BE2C (cell line): Measurements from ENCODE around the gene TCOF1.
"Not testable (repeated sequence)": the region's sequence is repeated elsewhere in the genome, so short reads cannot be mapped to it uniquely, and the experiment has no call there.

ENCODE experiments used
- DNase-seq: peaks from one replicate; pipeline ENCODE4 v3.0.0-alpha.2; 2020
- H3K27me3 ChIP-seq: fragments of 250-450 bp; sonication (Bioruptor Pico); 2 replicates; pipeline ENCODE4 v1.5.1; 2020; ENCODE audit warnings: mild to moderate bottlenecking
- H3K36me3 ChIP-seq: fragments of 250-450 bp; sonication (Bioruptor Pico); 2 replicates; pipeline ENCODE4 v1.5.1; 2020; ENCODE audit warnings: mild to moderate bottlenecking
- H3K4me1 ChIP-seq: fragments of 250-450 bp; sonication (Bioruptor Pico); 2 replicates; pipeline ENCODE4 v1.5.1; 2020
- H3K4me3 ChIP-seq: 2 replicates; pipeline ENCODE4 v1.5.1; 2011; ENCODE audit warnings: low read depth, low read length
- H3K9me3 ChIP-seq: fragments of 250-450 bp; sonication (Bioruptor Pico); 2 replicates; pipeline ENCODE4 v1.5.1; 2020
- CTCF ChIP-seq: IDR thresholded peaks from 2 replicates; pipeline ENCODE4 v1.5.1; 2012; ENCODE audit warnings: mild to moderate bottlenecking, low read depth, low read length

The TCOF1 gene

DNA sequence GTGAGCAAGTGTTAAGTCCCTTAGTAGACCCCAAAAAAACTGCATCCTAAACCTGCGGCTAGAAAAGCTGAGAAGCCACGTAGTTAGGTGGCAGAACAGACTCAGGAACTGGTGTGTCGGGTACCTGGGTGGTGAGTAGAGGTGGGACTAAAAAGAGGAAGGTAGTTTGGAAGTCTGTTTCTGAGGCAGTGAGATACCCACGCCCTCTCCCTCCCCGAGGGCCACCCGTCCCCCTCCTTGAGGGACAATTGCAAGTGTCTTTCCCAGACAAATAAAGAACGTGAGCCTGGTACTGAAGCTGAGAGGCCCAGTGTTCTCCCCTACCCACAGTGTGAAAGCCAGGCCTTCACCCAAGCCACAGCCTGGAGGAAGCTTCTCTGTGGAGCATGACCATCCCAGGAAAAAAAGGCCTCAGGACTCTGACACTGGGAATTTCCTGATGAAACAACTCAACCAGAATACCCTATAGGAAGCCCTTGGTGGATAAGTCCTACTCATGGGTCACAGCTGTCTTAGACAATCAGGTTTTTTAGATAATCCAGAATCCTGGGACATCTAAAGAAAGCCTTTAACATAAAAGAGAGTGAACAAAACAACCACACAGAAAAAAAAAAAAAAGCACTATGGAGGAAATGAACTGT lies 62.3 kb downstream of the TCOF1 start:
- Histone ChIP-seq H3K36me3 (no peaks in the 10 kb centered on the region), H3K27me3 (no peaks in the 10 kb centered on the region), H3K4me3 (no peak overlapping the region), H3K9me3 (no peaks in the 10 kb centered on the region), H3K4me1 (no peaks in the 10 kb centered on the region)
- DNase-seq, result no peak
- no peak for TF ChIP-seq CTCF

DNA sequence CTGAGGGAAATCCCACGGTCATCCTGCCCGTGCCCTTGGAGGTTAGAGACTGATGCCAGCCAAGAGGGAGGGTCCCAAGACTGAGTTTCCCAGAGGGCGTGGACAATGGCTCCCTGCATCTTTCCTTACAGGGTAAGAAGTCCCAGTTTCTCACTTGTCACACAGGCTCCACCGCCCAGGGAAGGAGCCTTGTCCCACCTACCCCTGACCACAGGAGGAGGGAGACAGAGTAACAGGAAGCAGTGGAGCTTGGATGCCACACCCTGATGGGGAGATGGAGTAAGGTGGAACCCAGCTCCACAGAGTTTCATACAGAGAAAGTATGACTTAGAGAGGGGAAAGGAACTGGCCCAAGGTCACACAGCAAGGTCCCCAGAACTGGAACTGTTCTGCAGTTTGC lies 64.6 kb downstream of the TCOF1 start:
- Histone ChIP-seq H3K36me3 (no peaks in the 10 kb centered on the region), H3K4me3 (no peak overlapping the region), H3K27me3 (no peaks in the 10 kb centered on the region), H3K4me1 (no peaks in the 10 kb centered on the region), H3K9me3 (no peaks in the 10 kb centered on the region)
- no peak for TF ChIP-seq CTCF
- DNase-seq, result no peak

DNA sequence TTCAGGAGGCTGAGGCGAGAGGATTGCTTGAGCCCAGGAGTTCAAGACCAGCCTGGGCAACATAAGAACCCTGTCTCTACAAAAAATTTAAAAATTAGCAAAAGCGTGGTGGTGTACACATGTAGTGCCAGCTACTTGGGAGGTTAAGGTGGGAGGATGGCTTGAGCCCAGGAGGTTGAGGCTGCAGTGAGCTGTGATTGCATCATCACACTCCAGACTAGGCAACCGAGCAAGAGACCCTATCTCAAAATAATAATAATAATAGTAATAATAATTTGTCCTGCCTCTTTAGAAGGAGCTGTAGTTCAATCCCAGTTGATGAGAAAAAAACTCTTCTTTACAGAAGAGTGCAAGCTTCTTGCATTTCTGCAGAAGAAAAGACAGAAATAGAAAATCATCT lies 65.3 kb downstream of the TCOF1 start:
- H3K4me3 ChIP-seq, result no peak overlapping the region
- no peak for DNase-seq
- H3K36me3 ChIP-seq, result no peaks in the 10 kb centered on the region
- no peaks in the 10 kb centered on the region for H3K9me3 ChIP-seq
- no peaks in the 10 kb centered on the region for H3K27me3 ChIP-seq
- no peak for TF ChIP-seq CTCF
- no peaks in the 10 kb centered on the region for H3K4me1 ChIP-seq

DNA sequence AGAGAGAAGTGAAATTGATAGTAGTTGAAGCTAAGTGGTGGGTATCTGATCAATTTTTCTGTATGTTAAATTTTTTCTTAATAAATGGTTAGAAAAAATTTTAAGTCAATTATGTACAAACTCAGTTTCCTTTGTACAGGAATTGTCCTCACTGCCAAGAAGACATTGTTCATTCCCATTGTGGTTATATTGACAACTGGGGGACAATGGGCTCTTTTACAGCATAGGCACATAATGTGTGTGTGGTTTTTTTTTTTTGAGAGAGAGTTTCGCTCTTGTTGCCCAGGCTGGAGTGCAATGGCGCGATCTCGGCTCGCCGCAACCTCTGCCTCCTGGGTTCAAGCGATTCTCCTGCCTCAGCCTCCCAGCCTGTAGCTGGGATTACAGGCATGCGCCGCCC lies 68.7 kb downstream of the TCOF1 start:
- not testable (repeated sequence) for DNase-seq, H3K9me3 ChIP-seq, H3K36me3 ChIP-seq, H3K27me3 ChIP-seq, H3K4me3 ChIP-seq, H3K4me1 ChIP-seq

DNA sequence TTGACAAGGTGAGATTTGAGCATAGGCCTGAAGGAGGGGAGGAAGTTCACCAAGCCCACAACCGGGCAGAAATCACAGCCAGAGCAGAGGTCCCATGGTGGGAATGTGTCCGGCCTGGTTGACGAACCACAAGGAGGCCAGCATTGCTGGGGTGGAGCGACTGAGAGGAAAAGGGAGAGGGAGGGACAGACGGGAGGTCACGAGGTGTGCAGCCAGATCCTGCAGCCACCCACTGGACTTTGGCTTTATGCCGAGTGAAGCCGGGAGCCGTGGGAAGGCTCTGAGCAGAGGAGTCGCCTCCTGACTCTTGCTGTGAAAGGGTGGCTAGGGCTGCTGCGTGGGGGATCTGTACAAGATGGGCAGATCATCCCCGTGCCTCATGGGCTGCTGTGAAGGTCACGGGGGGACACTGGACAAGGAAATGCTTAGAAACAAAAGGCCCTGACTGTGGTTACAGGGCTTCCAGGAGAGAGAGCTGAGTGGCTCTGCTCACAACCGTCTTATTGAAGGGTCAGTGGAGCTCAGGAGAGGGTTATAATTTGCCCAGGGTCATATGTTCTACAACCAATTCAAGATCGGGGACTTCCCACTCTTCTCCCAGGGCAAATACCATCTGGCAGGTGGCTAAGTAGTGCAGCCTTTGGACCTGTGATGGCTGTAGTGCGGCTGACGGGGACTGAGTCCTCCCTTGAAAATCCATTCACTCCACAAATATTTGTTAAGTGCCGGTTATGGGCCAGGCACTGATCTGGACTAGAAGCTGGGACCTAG lies 70.8 kb downstream of the TCOF1 start:
- H3K9me3 ChIP-seq, result no peaks in the 10 kb centered on the region
- no peak overlapping the region for H3K4me3 ChIP-seq
- H3K4me1 ChIP-seq, result no peaks in the 10 kb centered on the region
- TF ChIP-seq CTCF, result no peak
- no peaks in the 10 kb centered on the region for H3K36me3 ChIP-seq
- DNase-seq, result no peak
- no peaks in the 10 kb centered on the region for H3K27me3 ChIP-seq

- no peak for DNase-seq
- TF ChIP-seq CTCF, result no peak
- Histone ChIP-seq H3K4me3 (no peak overlapping the region), H3K4me1 (no peaks in the 10 kb centered on the region), H3K36me3 (no peaks in the 10 kb centered on the region), H3K9me3 (no peaks in the 10 kb centered on the region), H3K27me3 (no peaks in the 10 kb centered on the region)
Observed at GRCh38 chr5:150428978-150429377, 71.5 kb downstream of the TCOF1 start.
